T47D (cell line): ENCODE measurements around the gene CCNY.
A peak's percentile ranks its signal among the peaks of the same experiment; 100 is the strongest.

Experiments
- DNase-seq, 2 experiments: peaks; one replicate each; pipeline versions ENCODE4 v3.0.0 to v3.0.0-alpha.2; 2011 to 2012; ENCODE audit warnings: low read depth in 1 of 2, low spot score in 1 of 2
- JUND ChIP-seq: IDR thresholded peaks from 2 replicates; pipeline ENCODE4 v1.6.1; 2012; ENCODE audit warnings: low read depth
- in situ Hi-C: cut with HindIII; loops from 2 replicates; pipeline ENCODE4 v1.10.0; 2016; ENCODE audit warnings: low sequenced_read_pairs, low pct_unique_long_range_greater_than_20kb

CCNY gene

GRCh38 chr10:35607475-35608327 lies 271.4 kb downstream of the CCNY start:
- in situ Hi-C loops: no loop called here
- TF ChIP-seq JUND: no peak
- DNase-seq: no peak

- TF ChIP-seq JUND: no peak
- DNase-seq: no peak
- in situ Hi-C loops: no loop called here
Measured at GRCh38 chr10:35608328-35608672, 272.0 kb downstream of the CCNY start.

GRCh38 chr10:35611750-35612149 lies 275.4 kb downstream of the CCNY start:
- in situ Hi-C loops: no loop called here
- no peak for DNase-seq
- no peak for TF ChIP-seq JUND

GRCh38 chr10:35612385-35613106 lies 276.2 kb downstream of the CCNY start:
- DNase-seq: no peak
- in situ Hi-C loops: no loop called here
- TF ChIP-seq JUND: no peak

GRCh38 chr10:35613107-35613440 lies 276.8 kb downstream of the CCNY start:
- no peak for DNase-seq
- TF ChIP-seq JUND: no peak
- in situ Hi-C loops: no loop called here

GRCh38 chr10:35613597-35614226 lies 277.4 kb downstream of the CCNY start:
- DNase-seq: peak; percentile 44 to 63
- in situ Hi-C loops: no loop called here
- TF ChIP-seq JUND: no peak

GRCh38 chr10:35614312-35614711 lies 278.0 kb downstream of the CCNY start:
- TF ChIP-seq JUND: no peak
- in situ Hi-C loops: no loop called here
- no peak for DNase-seq
